CD4-positive, alpha-beta T cell (primary cell): ENCODE data around the gene PPP1R37. TPM values are rescaled to one million over a fixed set of nuclear protein-coding genes. Genes with fewer than 3 reads are reported as not detected.
A peak's percentile ranks its signal among the peaks of the same experiment; 100 is the strongest.

Experiments used
- ATAC-seq: fragments of 200-7000 bp; cut with Tn5 transposase; one replicate; pipeline ENCODE4 v1.10.0; 2022; ENCODE audit warnings: mild to moderate bottlenecking; ENCODE audit not compliant: poor library complexity
- CTCF ChIA-PET: fragments of 350-600 bp; sonication (Branson Sonifier 250); formaldehyde crosslinking; loops from one replicate; lab custom pipeline; 2021; ENCODE audit warnings: antibody characterized with exemption, inconsistent platforms; lab: Charles Lee
- POLR2A ChIA-PET: fragments of 350-600 bp; sonication (Branson Sonifier 250); formaldehyde crosslinking; loops from one replicate; lab custom pipeline; 2021; ENCODE audit warnings: antibody characterized with exemption, inconsistent platforms; lab: Charles Lee
- DNase-seq, 14 experiments: peaks; one replicate each; pipeline ENCODE4 v3.0.0-alpha.2; 2013 to 2020; ENCODE audit warnings: mixed read lengths in 2 of 14
- H3K27ac ChIP-seq, 2 donors: one replicate each; pipeline versions ENCODE4 v1.5.1 to v1.7.0; 2013; ENCODE audit warnings: low read length in 2 of 2, low read depth in 1 of 2, mild to moderate bottlenecking in 1 of 2
- H3K27me3 ChIP-seq, 2 experiments: 1 replicate in 1 of 2; 2 replicates in 1 of 2; pipeline versions ENCODE4 v1.6.1 to v1.7.0; 2013; ENCODE audit warnings: low read length in 2 of 2, control low read depth in 1 of 2, mild to moderate bottlenecking in 1 of 2, moderate library complexity in 1 of 2; ENCODE audit not compliant: insufficient read depth in 2 of 2, control insufficient read depth in 1 of 2
- H3K36me3 ChIP-seq: one replicate; pipeline ENCODE4 v1.6.1; 2013; ENCODE audit warnings: low read length, control low read depth; ENCODE audit not compliant: insufficient read depth
- H3K4me1 ChIP-seq: one replicate; pipeline ENCODE4 v1.6.1; 2013; ENCODE audit warnings: low read length, control low read depth; ENCODE audit not compliant: insufficient read depth
- H3K4me3 ChIP-seq: one replicate; pipeline ENCODE4 v1.5.1; 2013; ENCODE audit warnings: mild to moderate bottlenecking, low read length, moderate library complexity
- H3K9me3 ChIP-seq, 2 experiments: 1 replicate in 1 of 2; 2 replicates in 1 of 2; pipeline versions ENCODE4 v1.6.1 to v1.7.0; 2013; ENCODE audit warnings: low read length in 2 of 2, mild to moderate bottlenecking in 2 of 2, control low read depth in 1 of 2, moderate library complexity in 1 of 2; ENCODE audit not compliant: control insufficient read depth in 1 of 2, insufficient read depth in 1 of 2
- H3K27ac Mint-ChIP-seq: one replicate; pipeline ENCODE4 v1.8.0; 2020; ENCODE audit warnings: mixed read lengths
- H3K27me3 Mint-ChIP-seq: one replicate; pipeline ENCODE4 v1.8.0; 2021; ENCODE audit warnings: mixed read lengths
- H3K36me3 Mint-ChIP-seq: one replicate; pipeline ENCODE4 v1.8.0; 2021; ENCODE audit warnings: low read depth, mixed read lengths
- H3K4me1 Mint-ChIP-seq: one replicate; pipeline ENCODE4 v1.8.0; 2021; ENCODE audit warnings: low read depth, mixed read lengths
- H3K4me3 Mint-ChIP-seq: one replicate; pipeline ENCODE4 v1.8.0; 2020; ENCODE audit warnings: mild to moderate bottlenecking, mixed read lengths
- H3K9me3 Mint-ChIP-seq: one replicate; pipeline ENCODE4 v1.8.0; 2020; ENCODE audit warnings: mixed read lengths
- CTCF ChIP-seq: fragments of 200-600 bp; IDR thresholded peaks from one replicate; pipeline ENCODE4 v1.8.0; 2022; ENCODE audit warnings: antibody characterized with exemption, mild to moderate bottlenecking
- intact Hi-C, 2 experiments: fragments of 100-400 bp; cut with DNase I in 1 of 2; cut with micrococcal nuclease in 1 of 2; formaldehyde crosslinking; loops; one replicate each; pipeline versions ENCODE4 v1.15.1 to v1.9.0; 2023 to 2025; cut with DNase I, micrococcal nuclease
- total RNA-seq, 174 experiments: library from RNA in 2 of 174; stranded (reverse) in 2 of 174; gene quantifications; one replicate each; pipeline ENCODE4 v1.2.3 and lab custom pipeline; 2021 to 2026

The PPP1R37 gene
- total RNA-seq, 2 experiments from 2014 or later: 17.2 to 19.6 TPM

- Mint-ChIP-seq H3K27ac (peak overlapping the region; percentile 47), H3K4me1 (peaks cover 76% of the 10 kb centered on the region), H3K36me3 (no peaks in the 10 kb centered on the region), H3K9me3 (no peaks in the 10 kb centered on the region), H3K4me3 (no peak overlapping the region), H3K27me3 (no peaks in the 10 kb centered on the region)
- Histone ChIP-seq H3K27me3 (no peaks in the 10 kb centered on the region), H3K9me3 (no peaks in the 10 kb centered on the region), H3K36me3 (peaks cover 8% of the 10 kb centered on the region), H3K27ac (no peak overlapping the region), H3K4me1 (peaks cover 71% of the 10 kb centered on the region), H3K4me3 (no peak overlapping the region)
- TF ChIP-seq CTCF: no peak
- DNase-seq (no peak), ATAC-seq (no peak)
- POLR2A ChIA-PET: no interaction called here
- intact Hi-C loops: loop anchor here in 1 of 2 experiments (5.0 kb wide), 1 partner anchor 88 kb away; no protein-coding TSS in a partner anchor
- CTCF ChIA-PET: no interaction called here
These were observed 6.7 kb downstream of the PPP1R37 start for GRCh38 chr19:45099467-45100191.

DNA sequence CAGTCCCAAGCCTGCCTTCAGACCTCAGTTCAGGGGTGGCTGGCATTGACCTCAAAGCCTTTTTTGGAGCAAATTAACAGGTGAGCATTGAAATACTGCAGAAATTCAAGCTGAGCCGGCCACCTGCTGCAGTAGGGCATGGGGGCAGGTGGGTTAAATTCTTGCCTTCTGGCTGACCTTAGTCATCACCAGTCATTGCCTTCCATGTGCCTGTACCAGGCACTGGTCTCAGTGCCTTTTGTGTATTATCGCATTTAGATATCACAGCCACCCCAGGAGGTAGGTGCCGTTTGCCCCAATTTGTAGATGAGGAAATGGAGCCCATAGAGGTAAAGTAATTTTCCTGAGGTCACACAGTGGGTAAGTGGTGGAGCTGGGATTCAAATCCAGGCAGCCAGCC is 7.2 kb downstream of the PPP1R37 start:
- H3K4me3 Mint-ChIP-seq: no peak overlapping the region
- H3K27ac Mint-ChIP-seq: no peak overlapping the region
- POLR2A ChIA-PET: no interaction called here

DNA sequence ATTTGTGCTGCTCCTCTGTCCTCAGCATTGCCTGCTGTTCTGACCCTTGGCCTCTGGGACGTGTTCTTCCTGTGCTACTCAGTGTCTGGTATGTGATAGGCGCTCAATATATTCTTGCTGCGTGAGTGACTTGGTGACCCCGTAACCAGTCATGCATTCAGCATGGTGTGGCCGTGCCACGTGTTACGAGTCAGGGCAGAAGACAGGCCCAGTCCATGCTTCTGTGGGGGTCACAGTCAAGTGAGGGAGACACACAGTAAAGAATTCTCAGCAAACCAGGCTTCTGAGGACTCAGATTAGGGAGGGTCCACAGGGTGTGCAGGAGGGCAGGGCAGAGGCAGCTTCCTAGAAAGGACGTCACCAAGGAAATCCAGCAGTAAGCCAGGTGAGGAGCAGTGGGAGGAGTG is 7.9 kb downstream of the PPP1R37 start:
- Mint-ChIP-seq H3K27me3 (no peaks in the 10 kb centered on the region), H3K4me3 (peak overlapping the region; percentile 32), H3K9me3 (no peaks in the 10 kb centered on the region), H3K4me1 (peaks cover 78% of the 10 kb centered on the region), H3K36me3 (no peaks in the 10 kb centered on the region), H3K27ac (no peak overlapping the region)
- H3K36me3 ChIP-seq: peaks cover 6% of the 10 kb centered on the region
- POLR2A ChIA-PET: interaction anchor here (4.8 kb wide), 1 partner anchor 8 kb away, joined by 71 read pairs; the partner anchor contains the start of gene PPP1R37
- peaks cover 70% of the 10 kb centered on the region for H3K4me1 ChIP-seq
- intact Hi-C loops: loop anchor here in 1 of 2 experiments (5.0 kb wide), 1 partner anchor 86 kb away; no protein-coding TSS in a partner anchor
- H3K9me3 ChIP-seq: no peaks in the 10 kb centered on the region
- no peak for DNase-seq
- no peak for TF ChIP-seq CTCF
- ATAC-seq: no peak
- no peaks in the 10 kb centered on the region for H3K27me3 ChIP-seq
- no peak overlapping the region for H3K27ac ChIP-seq
- H3K4me3 ChIP-seq: no peak overlapping the region
- CTCF ChIA-PET: no interaction called here

More for the DNA sequence above, 7.2 kb downstream of the PPP1R37 start:
- peaks cover 71% of the 10 kb centered on the region for H3K4me1 ChIP-seq
- no peak overlapping the region for H3K27ac ChIP-seq
- H3K36me3 ChIP-seq: peaks cover 8% of the 10 kb centered on the region
- H3K9me3 Mint-ChIP-seq: no peaks in the 10 kb centered on the region
- no peaks in the 10 kb centered on the region for H3K9me3 ChIP-seq
- intact Hi-C loops: loop anchor here in 1 of 2 experiments (5.0 kb wide), 1 partner anchor 87 kb away; no protein-coding TSS in a partner anchor
- H3K4me1 Mint-ChIP-seq: peaks cover 77% of the 10 kb centered on the region
- no peaks in the 10 kb centered on the region for H3K36me3 Mint-ChIP-seq
- no peak for TF ChIP-seq CTCF
- H3K27me3 Mint-ChIP-seq: no peaks in the 10 kb centered on the region
- DNase-seq (no peak), ATAC-seq (no peak)
- H3K4me3 ChIP-seq: no peak overlapping the region
- CTCF ChIA-PET: no interaction called here
- H3K27me3 ChIP-seq: no peaks in the 10 kb centered on the region
